Gastrocnemius medialis (tissue), 4 donors: ENCODE data around the gene SH3RF1.

Experiments used
- POLR2A ChIP-seq, 2 donors: fragments of 450-650 bp; IDR thresholded peaks; one replicate each; pipeline ENCODE4 v1.6.1; 2017; ENCODE audit warnings: antibody characterized with exemption in 2 of 2, mild to moderate bottlenecking in 2 of 2, moderate library complexity in 2 of 2
- TF ChIP-seq, protein P1 (sequence below), 5 experiments: fragments of 450-650 bp in 3 of 5; fragments of 200-600 bp in 2 of 5; sonication (generic) in 2 of 5; IDR thresholded peaks in 4 of 5; conservative IDR thresholded peaks in 1 of 5; 1 replicate in 4 of 5; 2 replicates in 1 of 5; pipeline ENCODE4 v1.5.1; 2016 to 2019; ENCODE audit warnings: antibody characterized with exemption in 5 of 5, mild to moderate bottlenecking in 3 of 5, moderate library complexity in 3 of 5

DNA sequence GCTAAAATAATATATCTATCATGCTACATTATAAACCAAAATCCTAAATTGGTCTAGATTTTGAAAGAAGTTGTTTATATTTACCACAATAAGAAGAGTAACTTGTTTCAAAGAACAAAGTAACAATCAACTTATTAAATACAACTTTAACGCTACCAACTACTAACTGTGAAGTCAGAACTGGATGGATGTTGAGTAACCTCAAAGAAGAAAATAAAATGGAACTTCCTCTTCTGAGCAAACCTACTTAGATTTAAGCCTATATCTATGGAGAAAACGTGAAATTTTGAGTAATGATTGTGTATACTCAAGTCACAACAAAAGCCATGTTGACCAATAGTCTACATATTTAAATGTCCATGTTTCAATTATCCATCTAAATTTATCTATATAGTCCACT is 25.7 kb downstream of the SH3RF1 start:
- TF ChIP-seq, protein P1, sequence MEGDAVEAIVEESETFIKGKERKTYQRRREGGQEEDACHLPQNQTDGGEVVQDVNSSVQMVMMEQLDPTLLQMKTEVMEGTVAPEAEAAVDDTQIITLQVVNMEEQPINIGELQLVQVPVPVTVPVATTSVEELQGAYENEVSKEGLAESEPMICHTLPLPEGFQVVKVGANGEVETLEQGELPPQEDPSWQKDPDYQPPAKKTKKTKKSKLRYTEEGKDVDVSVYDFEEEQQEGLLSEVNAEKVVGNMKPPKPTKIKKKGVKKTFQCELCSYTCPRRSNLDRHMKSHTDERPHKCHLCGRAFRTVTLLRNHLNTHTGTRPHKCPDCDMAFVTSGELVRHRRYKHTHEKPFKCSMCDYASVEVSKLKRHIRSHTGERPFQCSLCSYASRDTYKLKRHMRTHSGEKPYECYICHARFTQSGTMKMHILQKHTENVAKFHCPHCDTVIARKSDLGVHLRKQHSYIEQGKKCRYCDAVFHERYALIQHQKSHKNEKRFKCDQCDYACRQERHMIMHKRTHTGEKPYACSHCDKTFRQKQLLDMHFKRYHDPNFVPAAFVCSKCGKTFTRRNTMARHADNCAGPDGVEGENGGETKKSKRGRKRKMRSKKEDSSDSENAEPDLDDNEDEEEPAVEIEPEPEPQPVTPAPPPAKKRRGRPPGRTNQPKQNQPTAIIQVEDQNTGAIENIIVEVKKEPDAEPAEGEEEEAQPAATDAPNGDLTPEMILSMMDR (IDR thresholded peaks at IDR 0.05 in 4 of 5, conservative IDR thresholded peaks at IDR 0.05 in 1 of 5), result no peak
- TF ChIP-seq POLR2A (IDR thresholded peaks at IDR 0.05), result no peak
